HG03060 (cell line): ENCODE results near the gene OLAH.

Experiments used
- ATAC-seq: cut with Tn5 transposase; IDR thresholded peaks from one replicate; pipeline ENCODE4 v1.9.1; 2021; ENCODE audit warnings: low read depth, moderate number of reproducible peaks; ENCODE audit not compliant: unreplicated experiment

Gene OLAH

DNA sequence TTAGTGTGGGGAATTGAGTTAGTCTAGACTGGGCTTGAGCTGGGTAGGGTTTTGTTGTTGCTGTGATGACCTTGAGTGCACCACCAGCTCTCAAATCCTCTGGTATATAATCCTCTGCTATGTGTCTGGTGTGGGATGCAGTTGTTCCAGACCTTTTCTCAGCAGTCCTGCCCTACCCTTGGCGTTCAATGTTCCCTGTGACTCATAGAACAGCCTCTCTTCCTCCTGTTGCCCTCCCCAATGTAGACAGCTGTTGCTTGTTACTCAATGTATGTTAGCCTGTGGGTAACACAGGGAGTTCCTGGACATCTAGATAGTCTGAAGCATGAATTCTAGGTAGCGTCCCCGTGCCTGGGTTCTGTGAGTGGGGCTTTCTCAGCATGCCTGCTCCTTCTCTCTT is 25.1 kb downstream of the OLAH start:
- ATAC-seq, result no peak

DNA sequence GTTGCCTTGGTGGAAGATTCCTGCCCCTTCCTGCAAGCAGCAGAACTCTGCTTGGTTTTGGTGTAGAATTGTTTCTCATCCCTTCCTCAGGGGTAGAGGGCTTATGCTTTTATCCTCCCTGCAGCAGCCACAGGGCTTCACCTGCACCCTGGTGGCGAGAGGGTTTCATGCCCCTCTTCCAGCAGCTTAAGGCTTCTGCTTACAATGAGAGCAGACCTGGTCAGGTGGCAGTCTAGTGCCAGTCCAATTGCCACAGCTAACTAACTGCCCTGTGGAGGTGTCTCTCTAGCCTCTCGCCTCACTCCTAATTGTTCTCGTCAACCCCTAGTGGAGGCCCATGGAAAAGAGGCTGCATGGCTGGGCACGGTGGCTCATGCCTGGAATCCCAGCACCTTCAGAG is 25.5 kb downstream of the OLAH start:
- ATAC-seq, result no peak

DNA sequence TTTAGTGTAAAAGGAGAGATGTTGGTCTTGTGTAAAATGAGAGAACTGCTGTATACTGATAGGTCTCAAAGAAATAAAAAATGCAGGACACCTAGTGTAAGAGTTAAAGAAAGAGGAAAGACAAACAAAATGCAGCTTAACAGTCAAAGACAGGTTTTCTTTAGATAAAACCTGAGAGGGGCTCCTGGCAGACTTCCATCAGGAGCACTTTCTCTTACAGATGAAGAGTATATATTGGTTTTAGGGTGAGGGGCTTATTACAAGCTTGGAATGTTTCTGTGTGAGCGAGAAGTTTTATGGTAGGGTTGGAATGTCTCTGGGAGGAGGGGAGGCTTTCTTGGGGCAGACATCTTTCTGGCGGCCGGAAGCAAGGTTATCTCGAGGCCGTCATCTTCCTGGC is 28.6 kb downstream of the OLAH start:
- ATAC-seq, result no peak

DNA sequence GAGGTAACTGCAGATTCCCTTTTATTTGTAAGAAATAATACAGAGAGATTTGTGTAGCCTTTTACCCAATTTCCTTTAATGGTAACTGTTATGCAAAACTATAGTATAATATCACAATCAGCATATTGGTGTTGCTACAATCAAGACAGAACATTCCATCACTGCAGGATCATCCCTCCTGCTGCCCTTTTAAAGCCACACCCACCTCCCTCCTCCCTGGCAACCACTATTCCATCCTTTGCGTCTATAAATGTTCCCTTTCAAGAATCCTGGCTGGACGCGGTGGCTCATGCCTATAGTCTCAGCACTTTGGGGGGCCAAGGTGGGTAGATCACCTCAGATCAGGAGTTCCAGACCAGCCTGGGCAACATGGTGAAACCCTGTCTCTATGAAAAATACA is 31.7 kb downstream of the OLAH start:
- no peak for ATAC-seq

DNA sequence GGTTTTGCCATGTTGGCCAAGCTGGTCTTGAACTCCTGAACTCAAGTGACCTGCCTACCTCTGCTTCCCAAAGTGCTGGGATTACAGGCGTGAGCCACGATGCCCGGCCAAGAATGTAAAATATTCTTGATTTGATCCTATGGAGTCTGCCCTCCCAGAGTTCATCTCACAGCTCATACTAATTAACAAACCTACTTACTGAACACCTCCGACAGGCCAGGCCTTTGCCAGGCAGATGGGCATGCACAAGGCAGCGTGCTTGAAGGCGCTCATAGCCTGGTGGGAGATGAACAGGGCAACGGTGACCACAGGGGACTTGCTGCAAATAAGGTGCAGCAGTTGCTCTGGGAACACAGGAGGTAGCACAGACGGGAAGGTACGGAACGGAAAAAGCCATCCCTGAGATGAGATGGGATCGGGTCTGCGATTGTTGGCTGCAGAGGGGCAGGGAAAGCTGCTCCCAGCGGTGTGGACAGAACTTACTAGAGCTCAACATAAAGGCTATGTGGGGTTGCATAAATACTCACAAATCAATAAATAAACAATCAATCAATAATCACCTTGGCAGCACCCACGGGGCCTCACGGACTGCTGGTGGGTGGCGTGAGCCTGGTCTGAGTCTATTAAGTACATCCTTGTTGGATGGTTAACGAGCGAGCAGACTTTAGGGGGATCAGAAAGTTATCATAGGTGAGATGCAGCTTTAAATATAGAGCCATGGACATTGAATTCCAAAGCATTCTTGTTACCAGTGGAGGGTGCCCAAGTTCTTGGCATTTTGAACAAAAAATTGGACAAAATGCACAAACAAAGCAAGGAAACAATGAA is 40.1 kb downstream of the OLAH start:
- no peak for ATAC-seq

DNA sequence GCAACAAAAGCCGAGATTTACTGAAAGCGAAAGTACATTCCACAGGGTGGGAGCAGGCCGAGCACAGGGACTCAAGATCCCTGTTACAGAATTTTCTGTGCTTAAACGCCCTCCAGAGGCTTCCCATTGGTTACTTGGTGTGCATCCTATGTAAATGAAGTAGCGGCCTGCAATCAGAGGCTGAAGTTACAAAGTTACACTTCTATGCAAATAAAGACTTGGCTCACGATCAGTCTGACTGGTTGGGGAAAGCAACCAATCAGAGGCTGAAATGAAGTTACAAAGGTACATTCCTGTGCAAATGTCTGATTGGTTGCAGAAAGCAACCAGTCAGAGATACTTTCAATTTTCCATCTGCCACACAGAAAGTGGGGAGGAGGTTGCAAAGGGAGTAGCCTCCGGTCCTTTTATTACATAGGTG is 40.8 kb downstream of the OLAH start:
- ATAC-seq, result no peak

DNA sequence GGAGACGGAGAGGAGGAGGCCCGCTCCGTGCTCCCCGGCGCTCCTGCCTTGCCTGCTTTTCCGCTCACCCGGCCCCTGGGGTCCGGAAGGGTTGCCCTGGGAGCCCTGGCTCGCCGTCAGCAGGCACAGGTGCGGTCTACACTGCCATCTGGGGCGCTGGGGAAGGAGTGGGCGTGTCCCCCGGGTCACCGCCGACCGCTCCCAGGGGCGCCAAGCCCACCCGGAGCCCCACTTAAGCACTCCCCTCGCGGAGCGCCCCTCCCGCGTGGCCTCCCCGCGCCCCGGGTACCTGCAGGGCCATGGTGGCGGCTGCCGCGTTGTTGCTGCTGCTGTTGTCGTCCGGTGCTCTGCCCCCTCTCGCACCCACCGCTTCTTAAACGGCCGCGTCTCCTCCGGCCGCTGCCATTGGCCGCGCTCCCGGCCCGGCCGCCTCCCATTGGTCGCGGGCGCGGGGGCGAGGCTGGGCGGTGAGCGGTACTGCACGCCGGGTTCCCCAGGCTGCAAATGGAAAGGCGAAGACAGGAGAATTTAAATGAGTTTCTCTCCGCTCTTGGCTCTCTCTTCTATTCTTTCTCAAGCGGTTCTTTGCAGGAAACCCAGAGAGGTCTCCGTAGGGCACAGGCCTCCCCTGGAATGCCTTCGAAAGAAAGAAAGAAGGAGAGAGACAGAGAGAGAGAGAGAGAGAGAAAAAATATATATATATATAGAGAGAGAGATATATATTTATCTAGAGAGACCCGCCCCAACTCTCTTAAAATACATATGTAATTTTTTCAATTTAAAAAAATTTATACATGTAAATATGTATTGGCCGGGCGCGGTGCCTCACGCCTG is 44.9 kb downstream of the OLAH start, which contains the start of gene ACBD7:
Gene ACBD7 (minus strand): TSS at position 349 of the 834 bp plus-strand sequence. CDS start 48 bp downstream, at position 301.
- ATAC-seq, result peak; percentile 74

DNA sequence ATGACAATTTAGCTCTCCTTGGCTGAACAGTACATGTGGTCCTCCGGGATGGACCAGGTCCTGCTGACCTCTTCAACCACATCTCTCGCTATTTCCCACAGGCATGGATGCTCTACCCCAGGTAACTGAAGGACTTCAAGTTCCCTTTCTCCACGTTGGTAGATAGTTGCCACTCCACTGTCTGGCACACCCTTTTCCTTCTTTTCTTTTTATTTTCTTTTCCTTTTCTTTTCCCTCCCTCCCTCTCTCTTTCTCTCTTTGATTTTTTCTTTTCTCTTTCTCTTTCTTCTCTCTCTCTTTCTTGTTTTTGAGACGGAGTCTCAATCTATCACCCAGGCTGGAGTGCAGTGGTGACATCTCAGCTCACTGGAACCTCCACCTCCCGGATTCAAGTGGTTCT is 47.7 kb downstream of the OLAH start:
- ATAC-seq, result no peak

DNA sequence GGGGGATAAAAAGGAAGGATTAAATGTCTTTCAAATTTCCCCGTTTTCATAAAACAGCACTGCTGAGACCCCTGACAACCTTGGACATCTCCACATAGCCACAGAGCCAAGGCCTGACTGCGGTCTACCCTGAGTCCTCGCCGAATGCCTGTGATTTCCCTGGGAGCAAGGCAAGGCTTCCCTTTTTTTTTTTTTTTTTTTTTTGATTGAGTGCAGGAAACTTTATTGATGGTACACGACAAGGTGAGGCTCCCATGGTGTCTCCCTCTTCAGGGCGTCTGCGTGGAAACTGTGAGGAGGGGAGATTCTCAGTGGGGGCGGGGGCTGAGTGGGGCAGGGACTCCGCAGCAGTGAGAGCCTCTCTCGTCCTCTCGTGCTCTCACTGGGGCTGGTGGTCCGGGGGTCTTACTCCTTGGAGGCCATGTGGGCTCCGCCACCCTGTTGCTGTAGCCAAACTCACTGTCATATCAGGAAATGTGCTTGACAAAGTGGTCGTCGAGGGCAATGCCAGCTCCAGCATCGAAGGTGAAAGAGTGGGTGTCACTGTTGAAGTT is 49.2 kb downstream of the OLAH start:
- no peak for ATAC-seq

DNA sequence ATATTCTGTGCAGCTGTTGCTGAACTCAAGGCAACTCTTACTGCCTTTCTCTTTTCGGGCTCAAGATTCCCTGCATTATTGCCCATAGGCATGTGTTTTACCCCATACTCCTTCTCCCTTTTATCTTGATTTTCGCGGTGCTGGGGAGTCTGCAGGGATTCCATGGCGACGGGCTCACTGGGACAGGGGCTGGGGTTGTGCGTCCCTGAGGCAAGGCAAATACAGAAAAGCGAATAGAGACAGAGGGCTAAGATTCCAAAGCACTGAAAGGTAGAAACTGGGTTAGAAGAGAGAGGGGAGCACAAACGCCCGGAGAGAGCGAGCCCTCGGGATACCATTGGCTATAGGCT is 52.9 kb downstream of the OLAH start:
- no peak for ATAC-seq

DNA sequence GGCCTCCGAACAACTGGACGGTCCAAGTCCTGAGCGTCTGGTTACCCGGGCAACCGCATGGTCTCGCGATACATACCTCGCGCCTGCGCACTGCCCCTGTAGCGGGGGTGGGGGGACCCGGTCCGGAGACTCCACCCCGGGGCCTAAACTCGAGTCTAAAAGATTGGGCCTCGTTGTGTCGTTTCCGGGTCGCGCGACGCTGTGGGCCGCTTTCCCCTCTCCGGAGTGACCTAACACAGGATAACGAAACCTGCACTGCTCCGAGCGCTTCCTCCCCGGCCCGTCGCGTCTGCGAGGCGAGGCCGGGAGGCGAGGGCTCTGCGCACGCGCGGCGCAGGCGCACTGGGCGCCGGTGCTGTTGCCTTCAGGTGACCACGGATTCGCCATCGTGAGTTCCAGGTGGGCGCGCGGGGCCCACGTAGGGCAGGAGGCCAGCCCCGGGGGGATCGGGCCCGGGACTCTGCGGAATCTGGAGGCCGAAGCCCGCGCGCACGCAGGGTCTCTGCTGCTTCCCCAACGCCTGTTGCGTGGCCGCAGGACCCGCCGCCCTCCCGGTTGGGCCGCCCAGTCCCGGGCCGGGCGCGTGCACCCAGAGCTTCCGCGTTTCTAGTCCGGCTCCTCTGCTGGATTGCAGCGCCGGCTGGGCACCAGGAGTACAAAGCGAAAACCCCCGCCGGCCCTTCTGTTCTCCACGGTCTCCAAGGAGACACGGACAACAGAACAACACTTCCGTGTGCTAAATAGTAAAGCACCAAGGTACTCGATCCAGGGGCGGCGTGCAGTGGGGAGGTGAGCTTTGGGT is 53.5 kb downstream of the OLAH start, which contains the start of gene RPP38:
Gene RPP38 (plus strand): TSS at position 345 of the 802 bp plus-strand sequence. CDS start 5,960 bp downstream, outside the sequence.
- ATAC-seq, result peak; percentile 72

DNA sequence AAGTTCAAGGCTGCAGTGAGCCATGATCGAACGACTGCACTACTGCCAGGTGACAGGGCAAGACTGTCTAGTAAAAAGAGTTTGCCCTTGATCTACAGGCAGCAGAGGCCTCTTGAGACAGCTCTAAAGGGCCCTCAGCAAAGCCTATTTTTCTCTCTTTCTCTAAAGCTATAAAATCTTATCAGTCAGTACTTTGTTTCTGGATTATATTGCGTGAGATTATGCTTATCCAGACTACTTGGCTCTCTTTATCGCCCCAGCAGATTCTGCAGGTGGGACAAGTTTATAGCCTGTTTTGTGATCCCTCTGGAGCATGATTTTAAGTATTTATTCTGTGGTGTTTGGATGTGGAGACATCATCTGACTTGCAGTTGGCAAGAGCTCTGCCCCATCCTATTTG is 56.1 kb downstream of the OLAH start:
- no peak for ATAC-seq

DNA sequence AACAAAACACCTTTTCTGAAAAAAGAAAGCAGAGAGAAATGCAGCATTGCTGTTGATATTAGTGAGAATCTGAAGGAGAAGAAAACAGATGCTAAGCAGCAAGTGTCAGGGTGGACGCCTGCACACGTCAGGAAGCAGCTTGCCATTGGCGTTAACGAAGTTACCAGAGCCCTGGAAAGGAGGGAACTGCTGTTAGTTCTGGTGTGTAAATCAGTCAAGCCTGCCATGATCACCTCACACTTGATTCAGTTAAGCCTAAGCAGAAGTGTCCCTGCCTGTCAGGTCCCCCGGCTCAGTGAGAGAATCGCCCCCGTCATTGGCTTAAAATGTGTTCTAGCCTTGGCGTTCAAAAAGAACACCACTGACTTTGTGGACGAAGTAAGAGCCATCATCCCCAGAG is 59.8 kb downstream of the OLAH start:
- ATAC-seq, result no peak

DNA sequence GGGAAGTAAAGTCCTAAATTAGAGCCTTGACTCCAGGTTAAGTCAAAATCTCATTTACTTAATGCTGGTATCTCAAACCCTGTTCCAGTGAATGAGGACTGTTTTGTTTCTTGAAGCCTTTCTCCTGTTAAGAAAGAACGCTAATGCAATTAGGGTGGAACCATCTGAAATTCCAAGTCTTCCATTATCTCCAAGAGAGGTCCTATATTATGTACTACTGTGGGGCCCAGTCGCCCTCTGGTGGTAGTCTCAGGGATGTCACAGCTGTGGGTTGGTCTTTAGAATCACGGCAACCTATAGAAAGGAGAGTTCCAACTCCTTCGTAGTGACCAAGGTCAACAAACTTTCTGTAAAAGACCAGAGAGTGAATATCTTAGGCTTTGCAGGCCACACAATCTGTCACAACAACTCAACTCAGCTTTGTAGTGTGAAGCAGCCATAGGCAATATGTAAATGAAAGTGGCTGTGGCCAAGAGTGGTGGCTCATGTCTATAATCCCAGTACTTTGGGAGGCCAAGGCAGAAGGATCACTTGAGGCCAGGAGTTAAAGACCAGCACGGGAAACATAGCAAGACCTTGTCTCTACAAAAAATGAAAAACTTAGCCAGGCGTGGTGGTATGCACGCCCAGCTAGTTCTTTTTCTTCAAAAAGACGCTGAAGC is 62.7 kb downstream of the OLAH start:
- no peak for ATAC-seq

DNA sequence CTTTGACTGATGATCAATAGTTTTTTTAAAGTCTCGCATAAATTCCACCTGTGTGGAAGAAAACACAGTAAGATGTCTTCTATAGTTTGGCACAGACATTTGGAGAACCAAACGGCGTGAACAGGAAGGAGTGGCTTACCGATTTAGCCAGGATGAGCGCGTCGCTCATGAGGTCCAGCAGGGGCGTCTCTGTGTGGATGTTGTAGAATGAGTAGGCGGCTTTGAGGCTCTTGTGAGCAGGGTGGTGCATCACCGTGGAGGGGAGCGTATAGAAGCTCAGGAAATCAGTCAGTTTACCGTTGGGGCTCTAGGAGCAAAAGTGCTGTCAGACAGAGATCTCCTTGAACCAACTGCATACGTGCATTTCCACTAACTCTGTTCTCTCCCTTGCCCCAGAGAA is 68.9 kb downstream of the OLAH start:
- no peak for ATAC-seq

DNA sequence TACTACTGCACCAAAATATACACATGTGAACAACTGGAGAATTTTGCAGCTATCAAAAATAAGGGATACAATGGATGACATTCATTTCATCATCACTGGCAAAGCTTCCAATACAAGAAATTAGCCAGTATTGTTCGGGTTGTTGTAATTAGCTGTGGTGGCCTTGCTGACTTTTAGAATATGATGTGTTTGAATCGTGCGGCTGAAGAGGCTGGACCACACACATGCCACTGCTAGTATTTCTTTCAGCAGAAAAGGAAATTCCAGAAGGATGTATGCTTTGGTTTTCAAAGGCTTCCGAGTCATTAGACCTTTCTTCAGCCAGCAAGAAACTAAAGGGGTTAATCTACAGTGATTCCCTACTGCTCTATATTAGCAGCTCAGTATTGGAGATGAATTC is 70.0 kb downstream of the OLAH start:
- no peak for ATAC-seq

DNA sequence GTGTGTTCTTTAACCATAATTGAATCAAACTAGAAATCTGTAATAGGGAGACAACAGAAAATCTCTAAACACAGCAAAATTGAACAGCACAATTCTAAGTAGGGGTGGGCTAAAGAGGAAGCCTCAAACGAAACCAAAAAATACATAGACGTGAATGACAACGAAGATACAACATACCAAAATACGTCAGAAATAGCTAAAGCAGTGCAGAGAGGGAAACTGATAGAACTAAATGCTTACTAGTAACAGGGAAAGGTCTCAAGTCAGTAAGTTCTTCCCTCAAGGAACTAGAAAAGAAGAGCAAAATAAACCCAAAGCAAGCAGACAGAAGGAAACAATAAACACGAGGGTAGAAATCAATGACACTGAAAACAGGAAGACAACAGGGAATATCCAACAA is 72.5 kb downstream of the OLAH start:
- no peak for ATAC-seq

DNA sequence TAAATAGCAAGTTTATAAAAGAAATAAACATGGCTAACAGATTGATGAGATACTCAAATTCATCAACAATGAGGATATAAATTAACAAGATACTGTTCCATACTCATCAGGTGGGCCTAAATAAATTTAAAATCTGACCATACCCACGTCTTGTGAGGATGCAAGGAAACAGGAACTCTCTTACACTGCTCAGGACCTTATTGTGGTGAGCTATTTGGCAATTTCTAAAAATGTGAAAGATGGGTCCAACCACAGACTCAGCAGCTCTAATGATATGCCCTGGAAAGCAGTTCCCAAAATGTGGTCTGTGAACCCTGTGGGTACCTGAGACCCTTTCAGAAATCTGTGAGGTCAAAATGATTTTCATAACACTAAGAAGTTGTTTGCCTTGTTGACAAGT is 74.9 kb downstream of the OLAH start:
- ATAC-seq, result no peak

DNA sequence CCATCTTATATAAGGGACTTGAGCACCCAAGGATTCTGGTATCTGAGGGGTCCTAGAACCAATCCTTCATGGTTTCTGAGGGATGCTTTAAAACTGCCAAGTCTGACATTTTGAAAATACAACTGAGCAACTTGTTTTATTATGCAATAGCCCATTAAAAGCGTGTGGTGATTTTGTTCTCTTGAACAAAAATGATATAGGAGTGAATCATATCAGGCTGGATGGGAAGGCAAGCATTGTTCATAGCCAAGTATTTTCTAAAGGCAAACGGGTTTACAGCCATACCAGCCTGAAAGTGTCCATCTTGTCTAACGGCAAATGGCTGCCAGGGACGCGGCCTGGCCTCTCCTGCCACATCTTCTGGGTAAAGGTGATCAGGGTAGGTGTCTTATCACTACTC is 76.8 kb downstream of the OLAH start:
- no peak for ATAC-seq

DNA sequence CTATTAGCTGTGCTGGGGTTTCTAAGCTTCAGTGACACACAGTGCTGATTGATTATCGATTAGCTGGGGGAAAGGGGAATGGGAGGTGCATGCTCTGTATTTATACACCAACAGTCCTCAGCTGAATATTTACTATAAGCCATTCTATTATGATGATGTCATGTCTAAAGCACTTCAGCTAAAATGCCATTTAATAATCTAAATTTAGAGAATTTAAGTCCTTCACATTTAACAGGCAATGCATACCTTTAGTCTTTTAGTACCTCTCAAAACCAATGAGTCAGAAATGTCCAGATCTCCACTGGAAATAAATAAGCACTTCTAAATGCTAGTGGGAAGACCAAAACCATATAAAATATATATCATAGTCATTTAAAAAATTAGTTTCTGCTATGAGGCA is 78.0 kb downstream of the OLAH start:
- no peak for ATAC-seq
